Endothelial cell of umbilical vein (primary cell): Measurements from ENCODE around the gene FAM187B. TPM values are rescaled to one million over a fixed set of nuclear protein-coding genes. Genes with fewer than 3 reads are reported as not detected.

Source experiments
- BruUV-seq: library from RNA; stranded (reverse); fragments of 400-500 nt; replicated peaks from 2 replicates; lab custom pipeline; 2021; lab: Mats Ljungman, UMichigan
- CTCF ChIA-PET: fragments of 300-600, 350-600 bp; sonication (Branson Sonifier 250); formaldehyde crosslinking; loops from one replicate; lab custom pipeline; 2021; ENCODE audit warnings: antibody characterized with exemption, inconsistent platforms; lab: Charles Lee
- POLR2A ChIA-PET: fragments of 300-600, 350-600 bp; sonication (Branson Sonifier 250); formaldehyde crosslinking; loops from one replicate; lab custom pipeline; 2021; ENCODE audit warnings: antibody characterized with exemption, inconsistent platforms; lab: Charles Lee
- DNase-seq: peaks from one replicate; pipeline ENCODE4 v3.0.0-alpha.2; 2011; ENCODE audit warnings: low read depth, low spot score
- FAIRE-seq: peaks from 2 replicates; lab custom pipeline; 2011; peaks lifted over from hg19 to GRCh38; lab: Jason Lieb, UNC
- H2AFZ ChIP-seq: 2 replicates; pipeline ENCODE4 v1.6.0; 2012; ENCODE audit warnings: low read depth, low read length, control low read depth, inconsistent platforms
- H3K27ac ChIP-seq: 2 replicates; pipeline ENCODE4 v1.5.1; 2011; ENCODE audit warnings: low read depth, mild to moderate bottlenecking, control low read depth, low read length, moderate library complexity; ENCODE audit not compliant: insufficient read depth
- H3K27me3 ChIP-seq, 2 experiments: 2 replicates each; pipeline versions ENCODE4 v1.6.0 to v1.6.1; 2011; ENCODE audit warnings: low read length in 2 of 2, mixed read lengths in 1 of 2; ENCODE audit not compliant: control insufficient read depth in 2 of 2, insufficient read depth in 2 of 2
- H3K36me3 ChIP-seq, 2 experiments: 2 replicates in 1 of 2; 3 replicates in 1 of 2; pipeline ENCODE4 v1.5.1; 2011; ENCODE audit warnings: low read length in 2 of 2, mild to moderate bottlenecking in 1 of 2, moderate library complexity in 1 of 2; ENCODE audit not compliant: control insufficient read depth in 2 of 2, insufficient read depth in 2 of 2; ENCODE audit errors: extremely low read depth in 1 of 2
- H3K4me1 ChIP-seq: 3 replicates; pipeline ENCODE4 v1.5.1; 2011; ENCODE audit warnings: mild to moderate bottlenecking, low read length; ENCODE audit not compliant: control insufficient read depth, insufficient read depth; ENCODE audit errors: extremely low read depth
- H3K4me2 ChIP-seq: 2 replicates; pipeline ENCODE4 v1.6.1; 2011; ENCODE audit warnings: low read length, control low read depth, mixed read lengths; ENCODE audit not compliant: insufficient read depth
- H3K4me3 ChIP-seq, 3 experiments: fragments of 200-600 bp in 1 of 3; sonication (generic), shearing (Covaris generic) in 1 of 3; replicated peaks in 1 of 3; 2 replicates each; pipeline ENCODE4 v1.5.1; 2011 to 2016; ENCODE audit warnings: control low read depth in 3 of 3, low read length in 3 of 3, mild to moderate bottlenecking in 2 of 3, inconsistent platforms in 1 of 3, low read depth in 1 of 3, moderate library complexity in 1 of 3; ENCODE audit not compliant: insufficient read depth in 1 of 3
- H3K79me2 ChIP-seq: 2 replicates; pipeline ENCODE4 v1.6.0; 2012; ENCODE audit warnings: low read length, inconsistent platforms; ENCODE audit not compliant: control insufficient read depth, insufficient read depth
- H3K9ac ChIP-seq: replicated peaks from 2 replicates; pipeline ENCODE3; 2011; ENCODE audit warnings: low read length, control low read depth; ENCODE audit not compliant: insufficient read depth; ENCODE audit errors: extremely low read depth
- H3K9me1 ChIP-seq: replicated peaks from 3 replicates; pipeline ENCODE4 v1.6.0; 2011; ENCODE audit warnings: mild to moderate bottlenecking, low read length; ENCODE audit not compliant: control insufficient read depth, insufficient read depth; ENCODE audit errors: extremely low read depth
- H3K9me3 ChIP-seq: replicated peaks from 2 replicates; pipeline ENCODE4 v1.5.1; 2012; ENCODE audit warnings: low read length, inconsistent platforms; ENCODE audit not compliant: control insufficient read depth, insufficient read depth
- H4K20me1 ChIP-seq: replicated peaks from 2 replicates; pipeline ENCODE3; 2011; ENCODE audit warnings: mild to moderate bottlenecking, low read length; ENCODE audit not compliant: control insufficient read depth, insufficient read depth; ENCODE audit errors: extremely low read depth
- CTCF ChIP-seq, 2 donors: IDR thresholded peaks; 1 replicate in 1 of 2; 2 replicates in 1 of 2; pipeline ENCODE4 v1.5.1; 2011; ENCODE audit warnings: low read length in 2 of 2, mild to moderate bottlenecking in 2 of 2, moderate library complexity in 2 of 2, control low read depth in 1 of 2, inconsistent platforms in 1 of 2, low read depth in 1 of 2; ENCODE audit not compliant: insufficient read depth in 1 of 2; ENCODE audit errors: extremely low read depth in 1 of 2
- EZH2 ChIP-seq: IDR thresholded peaks from 2 replicates; pipeline ENCODE4 v1.6.1; 2012; ENCODE audit warnings: borderline replicate concordance, low read depth, mild to moderate bottlenecking, moderate library complexity, low read length, inconsistent platforms; ENCODE audit not compliant: severe bottlenecking
- FOS ChIP-seq: IDR thresholded peaks from 2 replicates; pipeline ENCODE4 v1.6.1; 2011; ENCODE audit warnings: mild to moderate bottlenecking, low read length, moderate library complexity, borderline replicate concordance; ENCODE audit not compliant: insufficient read depth
- GATA2 ChIP-seq: IDR thresholded peaks from 2 replicates; pipeline ENCODE4 v1.7.0; 2011; ENCODE audit warnings: low read depth, mild to moderate bottlenecking, moderate library complexity, mixed read lengths, low read length; ENCODE audit not compliant: insufficient read length, insufficient read depth
- JUN ChIP-seq: IDR thresholded peaks from 2 replicates; pipeline ENCODE4 v1.6.1; 2011; ENCODE audit warnings: borderline replicate concordance, low read depth; ENCODE audit not compliant: insufficient read length, insufficient read depth
- MYC ChIP-seq: IDR thresholded peaks from one replicate; pipeline ENCODE4 v1.6.1; 2011; ENCODE audit warnings: mild to moderate bottlenecking, low read depth, low read length
- POLR2A ChIP-seq: IDR thresholded peaks from 2 replicates; pipeline ENCODE4 v1.6.1; 2012; ENCODE audit warnings: low read depth, mild to moderate bottlenecking, control low read depth, low read length
- POLR2AphosphoS5 ChIP-seq: IDR thresholded peaks from 2 replicates; pipeline ENCODE4 v1.6.1; 2012; ENCODE audit warnings: low read depth, mild to moderate bottlenecking, control low read depth, low read length, moderate library complexity; ENCODE audit not compliant: insufficient read depth
- dilution Hi-C: fragments of 300-500 bp; cut with MboI; formaldehyde crosslinking; loops from one replicate; pipeline ENCODE4 v1.15.0; 2019; ENCODE audit warnings: low sequenced_read_pairs; ENCODE audit not compliant: extremely low pct_ligation_motif_present
- intact Hi-C: fragments of 100-400 bp; cut with micrococcal nuclease; formaldehyde crosslinking; loops from one replicate; pipeline ENCODE4 v1.10.0; 2022
- polyA plus RNA-seq, 4 experiments: library from polyadenylated mRNA; depleted of rRNA in 3 of 4; stranded (reverse) in 3 of 4; unstranded in 1 of 4; fragments of >200 nt; gene quantifications; 2 replicates each; pipeline versions ENCODE4 v1.2.1 to v1.2.3, GENCODE V29; 2011 to 2012; ENCODE audit warnings: missing spikeins in 1 of 4
- total RNA-seq: library from RNA; stranded (reverse); gene quantifications from 2 replicates; pipeline ENCODE4 v1.2.3, GENCODE V29; 2021
- TF ChIP-seq, protein P1 (sequence below): IDR thresholded peaks from 2 replicates; pipeline ENCODE4 v1.6.1; 2011; ENCODE audit not compliant: insufficient read depth, insufficient read length

Gene FAM187B
- total and polyA plus RNA-seq, 2 donors (not counting 3 experiments of a cell fraction or from before 2014, with no cell fraction given), result not detected

DNA sequence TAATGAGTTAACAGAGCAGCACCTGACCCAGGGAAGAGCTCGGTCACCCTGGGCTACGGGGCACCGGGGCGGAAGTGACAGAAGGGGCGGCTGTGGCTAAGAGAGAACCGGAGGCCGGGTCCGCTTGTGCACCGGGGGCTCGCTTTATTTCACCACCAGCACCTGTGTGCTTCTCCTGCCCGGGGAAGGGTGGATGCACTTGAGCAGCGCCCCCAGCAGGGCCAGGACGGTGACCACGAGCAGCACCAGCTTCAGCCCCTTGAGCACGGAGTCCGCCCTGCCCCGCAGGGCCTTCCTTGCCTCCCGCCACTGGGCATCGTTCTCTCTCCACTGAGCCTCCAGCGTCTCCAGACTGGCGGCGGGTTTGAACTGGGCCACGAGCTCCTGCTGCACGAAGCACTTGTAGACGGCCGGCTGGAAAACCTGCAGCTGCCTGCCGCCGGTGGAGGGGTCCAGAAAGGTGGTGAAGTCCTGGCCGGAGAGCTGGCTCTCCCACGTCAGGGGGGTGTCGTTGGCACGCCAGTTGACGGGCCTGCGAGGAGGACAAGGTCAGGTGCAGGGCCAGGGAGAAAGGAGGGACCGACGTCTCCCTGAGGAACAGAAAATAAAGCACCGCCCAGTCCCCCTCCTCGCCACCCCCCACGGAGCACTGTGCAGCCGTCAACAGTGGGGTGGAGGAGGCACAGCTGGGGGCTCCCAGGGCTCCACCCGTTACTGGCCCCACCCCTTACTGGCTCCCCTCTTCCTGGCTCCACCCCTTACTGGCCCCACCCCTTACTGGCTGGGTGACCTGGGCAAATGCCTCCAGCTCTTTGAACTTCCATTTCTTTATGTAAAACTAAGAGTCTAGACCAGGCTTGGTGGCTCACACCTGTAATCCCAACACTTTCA, 3.6 kb downstream of the FAM187B start:
- no TSS peak for BruUV-seq
- Histone ChIP-seq H3K27ac (no peak overlapping the region), H3K9me1 (no peaks in the 10 kb centered on the region), H3K9ac (no peak overlapping the region), H3K79me2 (no peaks in the 10 kb centered on the region), H3K4me2 (no peak overlapping the region), H2AFZ (no peak overlapping the region), H3K4me1 (no peaks in the 10 kb centered on the region), H3K4me3 (no peak overlapping the region), H3K27me3 (peaks cover 0 to 2% of the 10 kb centered on the region in 2 experiments), H4K20me1 (no peaks in the 10 kb centered on the region), H3K9me3 (no peaks in the 10 kb centered on the region), H3K36me3 (no peaks in the 10 kb centered on the region)
- dilution Hi-C loops (no loop called here), intact Hi-C loops (no loop called here)
- FAIRE-seq (no peak), DNase-seq (no peak)
- TF ChIP-seq EZH2, result no peak
- TF ChIP-seq, protein P1, sequence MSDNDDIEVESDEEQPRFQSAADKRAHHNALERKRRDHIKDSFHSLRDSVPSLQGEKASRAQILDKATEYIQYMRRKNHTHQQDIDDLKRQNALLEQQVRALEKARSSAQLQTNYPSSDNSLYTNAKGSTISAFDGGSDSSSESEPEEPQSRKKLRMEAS, result no peak
- CTCF ChIA-PET, result no interaction called here
- POLR2A ChIA-PET, result no interaction called here

GRCh38 chr19:35223862-35224505, 4.6 kb downstream of the FAM187B start:
- POLR2A ChIA-PET, result no interaction called here
- no peak overlapping the region for H3K4me2 ChIP-seq
- no peak for DNase-seq
- no peak for FAIRE-seq
- no peaks in the 10 kb centered on the region for H3K4me1 ChIP-seq
- no peak overlapping the region for H3K4me3 ChIP-seq
- dilution Hi-C loops (no loop called here), intact Hi-C loops (no loop called here)
- H2AFZ ChIP-seq, result no peak overlapping the region
- H3K36me3 ChIP-seq, result no peaks in the 10 kb centered on the region
- no peak for TF ChIP-seq CTCF (IDR thresholded peaks at IDR 0.05; ENCODE audit: extremely low read depth in 1 of 2, insufficient read depth in 1 of 2, low read depth in 1 of 2, low read length in 2 of 2)
- no peak for TF ChIP-seq GATA2
- TF ChIP-seq EZH2, result no peak
- TF ChIP-seq MYC, result no peak
- TF ChIP-seq JUN, result no peak
- no peak for TF ChIP-seq POLR2A
- TF ChIP-seq POLR2AphosphoS5, result no peak
- TF ChIP-seq FOS, result no peak
- TF ChIP-seq, protein P1, result no peak
- H3K79me2 ChIP-seq, result no peaks in the 10 kb centered on the region
- no peaks in the 10 kb centered on the region for H3K9me1 ChIP-seq
- CTCF ChIA-PET, result no interaction called here
- H3K27me3 ChIP-seq, result peaks cover 0 to 2% of the 10 kb centered on the region in 2 experiments
- no peaks in the 10 kb centered on the region for H4K20me1 ChIP-seq
- no peak overlapping the region for H3K27ac ChIP-seq
- H3K9me3 ChIP-seq, result no peaks in the 10 kb centered on the region
- no peak overlapping the region for H3K9ac ChIP-seq
- no TSS peak for BruUV-seq
